GM19452 (cell line): ENCODE data around the gene SLC24A4.

Experiments used
- ATAC-seq: cut with Tn5 transposase; IDR thresholded peaks from one replicate; pipeline ENCODE4 v1.9.1; 2021; ENCODE audit not compliant: unreplicated experiment

SLC24A4 gene, protein sequence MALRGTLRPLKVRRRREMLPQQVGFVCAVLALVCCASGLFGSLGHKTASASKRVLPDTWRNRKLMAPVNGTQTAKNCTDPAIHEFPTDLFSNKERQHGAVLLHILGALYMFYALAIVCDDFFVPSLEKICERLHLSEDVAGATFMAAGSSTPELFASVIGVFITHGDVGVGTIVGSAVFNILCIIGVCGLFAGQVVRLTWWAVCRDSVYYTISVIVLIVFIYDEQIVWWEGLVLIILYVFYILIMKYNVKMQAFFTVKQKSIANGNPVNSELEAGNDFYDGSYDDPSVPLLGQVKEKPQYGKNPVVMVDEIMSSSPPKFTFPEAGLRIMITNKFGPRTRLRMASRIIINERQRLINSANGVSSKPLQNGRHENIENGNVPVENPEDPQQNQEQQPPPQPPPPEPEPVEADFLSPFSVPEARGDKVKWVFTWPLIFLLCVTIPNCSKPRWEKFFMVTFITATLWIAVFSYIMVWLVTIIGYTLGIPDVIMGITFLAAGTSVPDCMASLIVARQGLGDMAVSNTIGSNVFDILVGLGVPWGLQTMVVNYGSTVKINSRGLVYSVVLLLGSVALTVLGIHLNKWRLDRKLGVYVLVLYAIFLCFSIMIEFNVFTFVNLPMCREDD

DNA sequence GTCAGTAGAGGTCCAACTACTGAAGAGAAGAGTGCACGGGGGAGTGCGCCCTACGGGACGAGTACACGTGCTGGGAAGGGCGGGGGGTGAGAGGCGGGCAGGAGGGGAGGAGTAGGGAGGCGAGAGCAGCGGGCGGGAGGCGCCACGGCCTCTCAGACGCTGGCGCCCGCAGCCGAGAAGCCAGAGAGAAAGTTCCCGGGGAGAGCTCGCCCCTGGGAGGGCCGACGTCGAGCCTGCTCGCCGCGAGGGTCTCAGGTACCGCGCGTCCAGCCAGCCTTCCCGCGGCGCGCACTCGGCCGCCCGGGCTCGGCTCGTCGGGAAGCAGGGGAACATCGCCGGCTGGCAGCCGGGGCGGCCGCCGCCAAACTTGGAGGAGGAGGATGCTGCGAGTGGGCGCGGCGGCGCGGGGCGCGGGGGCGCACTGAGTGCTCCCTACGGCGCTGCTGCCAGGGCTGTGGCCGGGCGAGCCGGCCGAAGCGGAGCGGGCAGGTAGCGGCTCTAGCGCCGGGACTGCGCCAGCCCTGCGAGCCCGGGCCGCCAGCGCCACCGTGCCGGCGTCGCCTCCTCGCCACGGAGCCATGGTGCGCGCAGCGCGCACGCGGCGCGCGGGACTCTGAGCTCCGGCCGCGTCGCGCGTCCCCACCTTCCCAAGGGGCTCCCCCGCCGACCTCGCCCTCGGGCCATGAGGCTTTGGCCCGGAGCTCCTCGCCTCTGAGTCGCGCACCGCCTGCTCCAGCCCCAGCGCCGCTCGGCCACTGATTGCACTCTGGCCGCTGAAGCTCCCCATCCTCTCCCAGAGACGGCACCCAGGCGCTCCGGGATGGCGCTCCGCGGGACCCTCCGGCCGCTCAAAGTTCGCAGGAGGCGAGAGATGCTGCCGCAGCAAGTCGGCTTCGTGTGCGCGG is at the start of gene SLC24A4:
Gene SLC24A4 (plus strand): TSS at position 155 of the 905 bp plus-strand sequence. CDS start 666 bp downstream, at position 821.
- no peak for ATAC-seq

DNA sequence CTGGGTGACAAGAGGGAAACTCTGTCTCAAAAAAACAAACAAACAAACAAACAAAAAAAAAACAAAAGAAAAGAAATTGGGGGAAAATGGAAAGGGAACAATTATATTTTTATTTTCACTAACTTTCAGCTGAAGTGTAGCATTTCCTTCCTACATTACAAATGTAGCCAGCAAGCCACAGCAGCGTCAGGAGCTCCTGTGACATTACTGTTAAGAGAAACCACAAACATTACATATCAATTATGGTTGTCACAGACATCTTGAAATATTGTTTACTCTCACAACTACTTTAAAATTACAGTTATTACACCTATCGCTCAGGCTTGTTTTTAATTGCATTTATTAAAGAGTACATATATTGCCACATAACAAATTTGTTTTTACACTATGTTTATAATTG is 49.8 kb upstream of the SLC24A4 start:
- no peak for ATAC-seq

DNA sequence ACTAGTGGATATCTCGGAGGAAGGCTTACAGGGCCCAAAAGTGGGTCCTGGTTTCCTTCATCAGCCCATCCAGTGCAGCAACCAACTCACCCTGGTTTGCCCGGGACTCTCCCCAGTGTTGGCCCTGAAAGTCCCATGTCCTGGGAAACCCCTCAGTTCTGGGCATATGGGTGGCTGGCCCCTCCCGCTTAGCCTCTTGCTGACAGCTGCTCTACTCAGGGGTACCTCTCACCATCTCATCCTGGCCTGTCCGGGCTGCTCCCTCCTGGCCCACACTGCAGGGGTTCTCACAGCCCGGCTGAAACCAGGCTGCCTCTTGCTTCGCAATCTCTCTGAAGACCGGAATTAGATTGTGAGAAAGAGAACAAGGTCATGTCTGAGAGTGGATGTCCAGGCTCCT is 48.9 kb upstream of the SLC24A4 start:
- ATAC-seq, result no peak

DNA sequence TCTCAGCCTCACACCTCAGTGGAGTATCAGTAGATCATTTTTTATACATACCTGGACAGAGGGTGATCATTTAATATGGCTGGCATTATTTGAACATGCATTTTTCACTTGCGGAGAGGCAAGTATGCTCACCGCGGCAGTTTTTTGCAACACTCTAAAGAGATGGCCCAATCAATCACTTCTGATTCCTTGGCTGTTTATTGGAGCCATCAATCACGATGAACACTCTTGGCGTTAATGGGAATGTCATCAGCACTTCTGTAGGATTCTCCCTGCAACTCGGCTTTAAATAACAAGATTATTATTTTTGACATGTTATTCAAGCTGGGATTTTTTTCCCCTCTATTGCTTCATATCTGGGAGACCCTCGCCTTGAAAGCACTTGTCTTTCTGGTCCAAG is 46.9 kb upstream of the SLC24A4 start:
- no peak for ATAC-seq

DNA sequence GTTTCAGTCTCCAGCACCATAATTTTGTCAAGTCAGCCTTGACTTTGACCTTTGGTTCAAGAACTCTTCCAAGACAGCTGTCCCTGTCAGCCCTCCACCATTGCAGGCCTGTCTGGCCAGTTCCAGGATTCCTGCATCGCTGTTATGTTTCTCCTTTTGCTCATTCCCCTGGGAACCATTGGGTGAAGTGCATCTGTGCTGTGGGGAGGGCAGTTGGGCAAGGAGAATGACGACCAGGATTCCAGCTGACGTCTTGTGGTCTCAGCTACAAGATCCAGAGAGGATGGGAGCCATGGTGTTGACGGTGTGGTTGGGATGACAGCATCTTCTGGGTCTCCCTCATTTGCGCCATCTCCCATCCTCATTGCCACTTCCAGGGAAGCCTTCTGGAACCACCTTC is 45.9 kb upstream of the SLC24A4 start:
- ATAC-seq, result no peak

DNA sequence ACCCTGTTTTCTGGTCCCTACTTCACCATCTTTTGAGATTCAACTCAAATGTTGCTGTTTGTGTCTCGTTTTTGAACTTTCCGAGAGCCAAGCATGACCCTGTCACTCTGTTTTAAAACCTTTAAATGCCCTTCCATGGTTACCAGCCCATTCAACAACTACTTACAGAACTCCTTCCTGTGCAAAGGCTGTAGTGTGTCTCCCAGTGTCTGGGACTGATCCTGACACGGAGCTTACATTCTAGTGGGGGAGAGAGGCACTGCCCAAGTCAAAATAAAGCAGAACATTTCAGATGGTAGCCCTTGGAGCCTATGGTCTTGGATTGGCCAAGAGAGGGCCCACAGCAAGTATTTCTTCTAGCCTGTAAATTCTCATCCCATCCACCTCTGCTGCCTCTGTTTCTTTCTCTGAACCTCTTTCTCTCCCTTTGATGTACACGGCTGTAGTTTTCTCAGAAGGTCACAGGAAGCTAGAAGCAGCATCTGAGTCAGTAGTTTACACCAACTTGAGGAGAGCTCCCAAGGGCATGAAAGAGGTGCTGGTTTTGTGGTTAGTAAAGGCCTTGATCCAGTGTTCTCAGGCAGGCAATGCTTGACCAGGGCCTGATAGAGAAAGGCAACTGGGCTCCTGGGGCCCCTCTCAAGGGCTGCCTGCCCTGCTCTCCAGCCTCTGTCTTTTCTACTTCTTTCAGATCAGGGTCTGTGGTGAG is 42.3 kb upstream of the SLC24A4 start:
- ATAC-seq, result no peak

DNA sequence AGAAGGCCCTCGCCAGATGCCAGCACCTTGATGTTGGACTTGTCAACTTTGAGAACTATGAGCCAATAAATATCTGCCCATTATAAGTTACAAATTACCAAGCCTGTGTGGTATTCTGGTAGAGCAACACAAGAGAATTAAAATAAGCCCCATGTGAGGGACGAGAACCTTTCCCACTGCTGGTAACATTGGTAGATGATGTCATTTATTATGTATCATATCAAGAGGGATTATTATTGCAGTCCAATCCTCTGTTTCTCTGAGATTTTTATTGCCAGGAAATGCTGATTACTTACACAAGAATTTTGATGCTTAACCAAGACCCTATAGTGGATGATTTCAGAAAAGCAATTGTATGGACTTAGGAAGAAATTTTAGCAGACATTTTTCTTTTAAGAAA is 40.3 kb upstream of the SLC24A4 start:
- no peak for ATAC-seq

DNA sequence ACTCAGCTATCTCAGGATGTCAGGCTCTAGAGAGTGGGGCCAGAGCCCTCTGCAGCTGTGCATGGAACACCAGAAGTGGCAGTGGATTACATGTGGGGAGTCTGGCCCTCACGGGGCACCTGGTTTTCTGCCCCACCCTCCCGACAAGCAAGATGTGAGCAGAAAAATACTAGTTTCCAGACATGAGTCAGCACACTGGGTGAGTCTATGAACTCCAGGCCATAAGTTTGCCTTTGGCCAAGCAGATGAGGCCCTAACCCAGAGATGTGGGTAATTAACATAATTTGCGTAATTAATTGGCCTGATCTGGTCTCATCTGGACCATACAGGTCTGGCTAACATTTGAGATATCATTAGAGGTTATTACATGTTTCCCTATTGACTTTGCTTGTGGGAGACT is 37.7 kb upstream of the SLC24A4 start:
- no peak for ATAC-seq

DNA sequence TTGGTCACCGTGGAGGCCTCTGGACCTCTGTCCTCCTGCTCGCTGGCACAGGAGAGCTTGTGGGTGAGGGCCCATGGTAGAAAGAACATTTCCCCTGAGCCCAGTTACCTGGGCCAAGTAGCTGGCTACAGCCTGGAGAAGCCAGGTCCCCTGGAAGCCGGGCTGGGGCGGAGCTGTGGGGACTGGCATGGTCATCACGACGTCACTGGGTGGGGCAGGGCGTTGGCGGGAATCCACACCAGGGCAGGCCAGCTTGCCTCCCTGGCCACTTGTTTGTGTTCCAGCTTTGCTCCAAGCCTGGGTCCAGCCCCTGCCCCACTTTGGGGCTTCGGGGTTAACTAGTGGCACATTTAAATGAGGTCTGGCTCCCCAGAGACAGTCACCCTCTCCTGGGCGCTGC is 35.0 kb upstream of the SLC24A4 start:
- ATAC-seq, result no peak

DNA sequence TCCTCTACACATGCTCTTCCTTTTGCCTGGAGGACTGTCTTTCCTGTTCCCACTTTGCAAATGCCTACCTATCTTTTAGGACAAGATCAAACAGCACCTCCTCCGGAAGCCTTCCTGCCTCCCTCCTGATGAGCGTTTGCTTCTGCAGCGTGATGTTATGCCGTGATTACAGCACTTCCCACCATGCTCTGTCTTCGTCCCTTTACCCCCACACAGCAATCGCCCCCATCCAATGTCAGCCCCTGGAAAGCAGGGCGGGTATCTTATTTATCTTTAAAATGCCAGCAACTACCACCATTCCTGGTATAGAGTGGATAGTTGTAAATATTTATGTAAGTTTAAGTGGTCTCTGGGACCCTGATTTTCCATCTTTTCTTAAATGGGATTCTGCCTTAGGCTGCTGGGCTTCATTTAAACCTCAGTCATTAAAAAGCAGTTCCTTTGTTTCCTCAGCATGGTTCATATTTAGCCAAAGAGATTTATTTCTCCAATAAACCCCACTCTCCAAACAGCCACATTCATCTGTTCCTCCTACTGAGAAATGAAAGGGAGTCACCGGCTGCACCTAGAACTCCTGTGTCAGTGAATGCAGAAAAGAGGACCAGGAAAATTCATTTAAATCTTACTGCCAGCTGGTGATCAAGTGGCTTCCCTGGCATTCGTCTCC is 33.8 kb upstream of the SLC24A4 start:
- no peak for ATAC-seq

DNA sequence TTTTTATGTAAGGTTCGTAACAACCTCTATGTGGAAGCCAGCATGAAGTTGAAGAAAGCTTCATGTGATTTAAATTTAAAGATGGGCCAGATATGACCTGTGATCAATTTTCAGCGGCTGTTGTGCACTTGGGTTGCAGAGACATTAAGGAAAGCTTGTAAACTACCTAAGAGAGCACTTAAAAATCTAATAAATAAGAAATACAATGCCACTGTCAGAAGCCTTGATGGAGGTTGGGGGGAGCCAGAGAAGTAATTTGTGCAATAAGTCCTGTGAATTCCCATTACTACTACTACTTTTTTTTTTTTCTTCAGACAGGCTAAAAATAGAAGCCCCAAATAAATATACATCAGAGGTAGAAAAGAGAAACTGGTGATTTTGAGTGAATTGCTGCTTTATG is 30.3 kb upstream of the SLC24A4 start:
- ATAC-seq, result no peak

DNA sequence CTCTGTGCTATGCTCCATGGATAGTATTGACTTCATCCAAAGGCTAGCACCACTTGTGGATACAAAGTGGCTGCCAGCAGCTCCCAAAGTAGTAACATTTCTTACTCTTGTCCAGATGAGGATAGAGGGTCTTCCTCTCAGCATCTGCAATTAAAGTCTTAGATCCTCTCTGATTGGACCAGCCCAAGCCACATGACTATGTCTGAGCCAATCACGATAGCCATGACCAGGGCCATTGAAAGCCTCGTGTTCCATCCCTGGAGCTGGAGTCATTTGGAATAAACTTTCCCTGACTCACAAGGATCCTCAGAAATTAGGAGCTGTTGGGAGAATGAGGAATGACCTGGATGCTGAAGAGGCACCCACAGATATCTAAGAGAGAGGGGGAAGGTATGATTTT is 28.5 kb upstream of the SLC24A4 start:
- ATAC-seq, result no peak

DNA sequence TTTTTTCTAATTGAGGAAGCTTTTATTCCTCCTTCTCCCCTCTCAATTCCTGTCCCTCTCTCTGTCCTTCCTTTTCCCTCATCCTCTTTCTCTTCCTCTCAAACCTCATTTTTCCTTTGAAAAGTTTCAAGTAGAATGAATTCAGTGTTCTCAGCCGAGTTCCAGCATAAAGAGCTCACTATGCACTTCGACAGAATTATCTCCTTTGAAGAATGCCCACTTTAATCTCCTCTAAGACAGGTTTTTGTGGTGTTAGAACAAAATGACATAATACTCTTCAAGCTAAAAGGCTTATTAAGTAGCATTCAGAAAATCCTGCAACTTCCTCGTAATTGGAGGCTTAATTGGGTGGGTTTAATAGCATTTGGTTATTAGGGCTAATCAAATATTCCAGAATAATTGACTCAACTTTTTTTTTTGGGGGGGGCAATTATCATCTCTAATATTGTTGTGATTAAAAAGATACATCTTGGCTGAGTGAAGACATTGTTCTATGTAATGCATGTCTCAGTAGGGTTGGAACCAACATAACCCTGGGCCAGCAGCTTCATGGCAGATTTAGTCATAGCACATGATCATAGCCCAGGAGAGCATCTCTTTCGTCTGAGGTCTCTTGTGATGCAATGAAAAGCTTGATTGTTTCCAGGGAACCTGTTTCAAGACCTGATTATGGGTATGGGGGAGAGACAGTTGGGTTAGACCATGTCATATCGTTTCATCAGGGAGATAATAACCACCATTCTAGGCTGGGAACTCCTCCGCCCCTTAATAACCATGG is 25.0 kb upstream of the SLC24A4 start:
- ATAC-seq, result no peak

DNA sequence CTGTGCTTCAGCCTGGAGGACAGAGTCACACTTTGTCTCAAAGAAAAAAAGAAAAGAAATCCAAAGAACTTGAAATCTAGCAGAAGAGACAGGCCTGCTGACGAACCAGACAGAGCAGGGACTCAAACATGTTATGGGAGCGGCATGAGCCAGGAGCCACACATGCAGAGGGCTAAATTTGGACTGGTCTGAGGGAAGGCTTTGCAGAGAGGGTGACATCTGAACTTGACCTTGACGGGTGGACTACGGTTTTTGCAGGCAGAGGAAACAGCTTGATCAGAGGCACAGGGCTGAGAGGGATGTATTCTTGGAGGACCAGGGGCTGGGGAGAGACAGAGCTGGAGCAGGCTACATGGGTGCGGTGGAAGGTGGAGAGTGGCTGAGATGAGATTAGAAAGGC is 20.5 kb upstream of the SLC24A4 start:
- no peak for ATAC-seq

DNA sequence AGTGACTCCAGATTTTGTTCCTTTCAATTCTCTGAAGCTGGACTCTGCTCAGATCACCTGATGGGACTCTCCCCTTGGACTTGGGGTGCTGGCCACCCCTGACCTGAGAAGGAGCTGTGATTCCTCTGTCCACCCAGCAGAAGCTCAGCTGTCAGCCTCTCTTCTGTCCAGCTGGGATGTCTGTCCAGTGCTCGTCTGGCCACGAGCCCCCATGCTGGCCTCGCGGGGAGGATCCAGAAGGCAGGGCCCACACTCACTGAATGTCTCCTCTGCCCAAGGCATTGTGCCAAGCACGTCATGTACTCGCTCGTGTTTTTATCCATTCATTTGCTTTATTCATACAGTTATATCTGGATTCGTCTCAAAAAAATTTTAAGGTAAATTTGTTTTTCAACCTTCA is 14.2 kb upstream of the SLC24A4 start:
- no peak for ATAC-seq

DNA sequence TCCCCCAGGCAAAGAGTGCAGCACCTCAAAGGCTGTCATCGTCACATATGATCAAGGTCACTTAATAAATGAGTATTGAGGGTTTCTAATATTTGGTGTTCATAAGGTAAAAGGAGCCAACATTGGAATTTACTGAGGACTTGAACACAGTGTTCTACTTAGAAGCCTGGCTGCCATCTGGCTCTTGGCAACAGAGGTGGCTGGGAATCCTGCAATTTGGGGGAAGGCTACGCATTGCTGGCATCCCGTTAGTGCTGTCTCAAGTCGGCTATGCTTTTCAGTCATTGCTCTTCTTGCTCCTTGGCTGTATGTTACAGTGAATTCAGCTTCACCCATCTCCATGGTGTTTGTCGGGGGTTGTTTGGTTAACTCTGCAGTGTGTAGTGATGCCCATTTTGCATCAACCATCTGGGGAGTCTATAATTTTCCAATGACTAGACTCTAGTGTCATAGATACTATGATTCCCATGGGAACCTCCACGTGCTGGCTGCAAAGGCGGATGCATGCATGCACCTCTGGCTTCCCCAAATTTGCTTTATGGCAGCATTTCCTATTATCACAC is 12.9 kb upstream of the SLC24A4 start:
- ATAC-seq, result no peak

DNA sequence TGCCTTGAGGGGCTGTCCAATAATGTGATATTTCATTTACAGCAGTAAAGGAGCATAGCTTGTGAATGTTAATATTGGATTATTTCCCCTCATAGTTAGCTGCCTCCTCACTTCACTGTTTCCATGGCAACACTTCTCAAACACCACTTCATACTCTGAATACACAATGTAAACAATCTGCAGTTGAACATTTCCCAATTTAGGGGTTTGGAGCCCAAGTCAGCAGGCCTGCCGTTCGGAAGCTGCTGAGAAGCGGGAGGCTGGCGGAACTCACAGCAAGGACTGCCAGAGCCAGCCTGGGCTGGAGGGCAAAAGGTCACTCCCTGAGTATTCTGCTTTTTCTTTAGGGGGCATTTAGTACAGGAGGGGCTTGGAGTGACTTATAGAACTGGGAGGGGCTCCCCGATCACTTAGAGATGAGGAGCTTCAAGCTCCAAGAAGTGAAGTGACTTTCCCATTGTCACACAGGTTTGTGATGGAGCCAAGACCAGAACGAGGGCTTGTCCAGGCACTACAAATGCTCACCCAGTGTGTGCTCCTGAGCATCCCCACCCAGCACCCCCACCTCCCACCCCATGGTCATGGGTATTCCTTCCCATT is 12.1 kb upstream of the SLC24A4 start:
- ATAC-seq, result no peak

DNA sequence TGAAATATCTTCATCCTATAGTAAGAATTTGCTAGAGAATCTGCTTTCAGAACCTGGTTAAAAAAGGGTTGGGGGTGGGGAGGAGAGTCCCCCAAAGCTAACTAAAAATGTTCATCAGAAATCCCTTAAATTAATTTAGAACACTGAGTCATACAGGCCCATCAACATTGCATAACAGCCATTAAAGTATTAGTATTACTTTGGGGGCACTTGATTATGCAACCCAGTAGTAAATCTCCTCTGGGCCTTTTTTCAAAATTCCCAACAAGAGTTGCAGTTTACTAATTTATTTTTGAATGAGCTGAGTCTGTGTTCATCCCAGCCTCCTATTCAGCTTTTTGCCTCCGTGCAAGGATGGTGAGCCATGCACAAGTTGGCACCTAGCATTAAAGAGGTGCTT is 8.8 kb upstream of the SLC24A4 start:
- no peak for ATAC-seq
